Hematopoietic multipotent progenitor cell treated with erythropoietin and hydrocortisone succinate and interleukin-3 and kit ligand, for 6 days (in vitro differentiated cells): ENCODE data around the gene MBD2.
A peak's percentile ranks its signal among the peaks of the same experiment; 100 is the strongest.
"Not testable (repeated sequence)": the region's sequence is repeated elsewhere in the genome, so short reads cannot be mapped to it uniquely, and the experiment has no call there.

Source experiments
- DNase-seq: peaks from one replicate; pipeline ENCODE4 v3.0.0-alpha.2; 2015

MBD2 gene

GRCh38 chr18:54235871-54236270 is 11.4 kb upstream of the MBD2 start:
- DNase-seq = no peak

GRCh38 chr18:54233747-54234146 is 9.3 kb upstream of the MBD2 start:
- no peak for DNase-seq

GRCh38 chr18:54233228-54233625 is 8.8 kb upstream of the MBD2 start:
- no peak for DNase-seq

DNA sequence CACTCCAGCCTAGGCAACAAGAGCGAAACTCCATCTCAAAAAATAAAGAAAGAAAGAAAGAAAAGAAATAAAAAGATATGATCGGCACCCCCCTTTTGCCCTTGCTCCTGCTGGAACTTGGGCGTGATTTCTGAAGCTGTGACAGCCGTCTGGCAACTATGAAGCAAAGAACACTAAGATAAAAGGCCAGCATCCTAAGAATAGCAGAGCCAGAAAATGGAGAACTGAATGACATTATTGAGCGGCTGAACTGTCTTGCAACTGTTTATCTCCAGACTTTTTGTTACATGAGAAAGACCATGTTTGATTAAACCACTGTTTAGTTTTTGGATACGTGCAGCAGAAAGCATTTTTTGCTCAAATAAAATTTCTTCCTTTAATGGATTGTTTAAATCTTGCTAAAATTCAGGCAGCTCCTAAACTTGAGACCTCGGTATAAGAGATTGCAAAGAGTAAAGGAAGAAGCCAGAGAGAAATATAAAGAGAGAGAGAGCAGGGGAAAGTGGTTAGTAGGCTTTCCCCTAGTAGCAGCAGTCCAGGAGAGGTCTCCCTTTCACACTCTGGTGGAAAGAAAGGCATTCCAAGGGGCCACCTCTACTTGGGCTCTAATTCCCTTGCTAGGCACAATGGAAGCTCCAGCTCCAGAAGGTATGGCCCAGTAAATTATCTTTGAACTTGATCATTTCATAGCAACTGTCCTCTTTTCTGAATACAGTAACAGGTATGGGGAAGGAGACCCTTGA is 8.2 kb upstream of the MBD2 start:
- no peak for DNase-seq

DNA sequence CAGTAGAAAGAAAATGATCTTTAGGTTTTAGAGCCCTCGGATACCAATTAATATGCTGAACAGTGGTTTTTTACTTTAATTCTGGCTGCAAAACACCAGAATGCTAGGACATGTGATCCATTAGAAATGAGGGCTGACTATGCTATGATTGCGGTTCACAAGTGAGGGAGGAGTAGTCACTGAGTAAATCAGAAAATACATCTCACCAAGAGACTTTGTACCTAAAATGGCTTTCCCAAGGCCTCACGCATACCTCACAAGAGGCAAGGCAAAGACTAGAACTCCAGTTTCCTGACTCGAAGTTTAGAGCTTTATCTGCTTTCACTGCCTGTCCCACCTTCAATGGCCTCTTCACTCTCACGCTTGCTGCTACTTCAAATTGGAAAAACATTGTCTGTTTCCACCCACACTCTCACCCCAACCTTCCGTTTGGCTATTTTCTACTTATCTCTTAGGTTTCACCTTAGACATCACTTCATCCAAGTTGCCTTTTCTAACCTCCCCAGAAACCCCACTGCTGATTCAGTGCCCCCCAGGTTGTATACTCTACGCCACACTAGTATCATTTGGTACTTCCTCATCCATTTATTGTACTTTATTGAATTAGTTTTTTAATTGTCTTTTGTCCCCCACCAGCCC is 5.1 kb upstream of the MBD2 start:
- no peak for DNase-seq

GRCh38 chr18:54228364-54228763 is 3.9 kb upstream of the MBD2 start:
- no peak for DNase-seq

- peak; percentile 77 for DNase-seq
Measured at GRCh38 chr18:54223568-54224241, 764 bp downstream of the MBD2 start.

GRCh38 chr18:54222922-54223567 is 1.4 kb downstream of the MBD2 start:
- DNase-seq = peak; percentile 42

DNA sequence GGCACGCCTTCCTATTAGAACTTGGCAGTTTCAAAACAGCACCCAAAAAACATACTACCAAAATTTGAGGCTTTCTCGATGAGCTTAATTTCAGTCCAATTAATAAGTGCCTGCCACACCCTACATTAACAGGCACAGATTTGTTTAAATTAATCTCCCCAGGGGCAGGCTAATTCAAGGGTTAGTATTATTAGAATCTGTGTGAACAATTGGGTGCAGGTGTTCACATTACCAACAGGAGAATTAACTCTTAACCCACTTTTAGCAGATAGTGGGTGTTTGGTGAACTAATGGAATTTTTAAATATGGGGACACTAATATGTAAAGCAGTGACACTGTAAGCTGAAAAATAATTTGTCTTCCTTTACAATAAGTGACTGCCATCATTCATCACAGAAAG is 4.1 kb downstream of the MBD2 start:
- no peak for DNase-seq

GRCh38 chr18:54218803-54219202 is 5.7 kb downstream of the MBD2 start:
- DNase-seq = not testable (repeated sequence)

- peak; percentile 46 for DNase-seq
Measured at GRCh38 chr18:54218299-54218698, 6.2 kb downstream of the MBD2 start.

GRCh38 chr18:54217624-54218023 is 6.8 kb downstream of the MBD2 start:
- DNase-seq = no peak

DNA sequence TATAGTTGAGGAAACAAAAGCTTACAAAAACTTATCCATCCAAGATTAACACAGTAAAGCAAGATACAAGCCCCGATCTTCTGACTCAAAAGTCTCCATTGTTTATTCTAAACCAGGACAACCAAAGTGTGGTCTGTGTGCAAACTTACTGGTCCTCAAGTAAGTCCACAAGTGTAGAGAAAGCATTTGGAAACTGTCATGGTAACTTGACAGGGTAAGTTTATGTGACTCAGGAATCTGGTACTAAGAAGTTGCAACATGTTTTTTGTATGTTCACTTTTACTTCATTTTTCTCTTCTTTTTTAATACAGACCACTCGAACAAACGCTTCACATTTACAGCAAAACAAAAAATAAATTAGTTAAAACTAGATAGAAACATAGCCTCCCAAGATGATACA is 9.4 kb downstream of the MBD2 start:
- no peak for DNase-seq

DNA sequence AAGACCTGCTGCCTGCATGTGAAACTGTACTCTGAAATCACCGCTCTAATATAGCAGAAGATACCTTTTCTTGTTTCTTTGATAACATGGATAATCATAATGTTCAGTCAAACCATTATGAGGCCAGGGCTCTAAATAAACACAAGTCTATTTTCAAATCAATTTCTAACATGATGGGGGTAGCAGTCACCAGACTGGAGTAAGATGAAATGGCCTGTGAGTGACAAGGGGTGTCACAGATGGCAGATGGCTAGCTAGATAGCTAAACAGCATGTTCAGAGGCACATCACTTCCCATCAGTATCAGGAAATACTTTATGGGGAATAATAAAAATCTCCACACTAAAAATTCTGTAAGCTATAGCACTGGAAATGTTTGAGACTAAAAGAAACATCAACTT is 14.0 kb downstream of the MBD2 start:
- DNase-seq = peak; percentile 32

DNA sequence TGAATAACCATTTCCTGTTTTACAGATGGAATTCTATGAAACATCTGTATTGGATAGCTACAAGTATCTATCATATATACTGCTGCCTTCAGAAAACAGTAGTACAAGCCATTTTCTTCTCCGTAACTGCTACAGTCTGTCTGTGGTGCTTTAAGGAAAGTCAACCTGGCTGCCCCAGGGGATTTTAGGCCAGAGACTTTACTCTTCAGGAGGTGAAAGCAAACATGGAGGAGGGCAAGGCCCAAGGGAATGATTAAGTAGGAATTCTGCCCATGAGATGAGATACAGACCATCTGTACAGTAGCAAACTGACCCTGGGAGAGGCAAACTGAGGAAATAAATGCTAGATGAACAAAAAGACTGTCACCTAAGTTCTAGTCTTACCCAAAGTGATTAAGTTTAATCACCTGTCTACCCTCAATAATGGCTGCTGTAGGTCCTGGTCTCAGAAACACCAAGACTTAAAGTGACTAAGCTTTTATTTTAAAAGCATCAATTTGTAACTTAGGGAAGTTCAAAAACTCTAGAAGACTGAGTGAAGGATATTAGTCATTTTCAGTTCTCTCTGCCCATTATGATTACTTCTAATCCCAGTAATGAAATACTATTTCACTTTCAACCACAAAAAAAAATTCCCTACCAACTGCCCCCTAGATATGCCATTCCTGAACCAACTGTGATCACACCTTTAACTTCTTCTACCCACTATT is 14.8 kb downstream of the MBD2 start:
- no peak for DNase-seq

GRCh38 chr18:54206447-54206846 is 18.0 kb downstream of the MBD2 start:
- peak; percentile 51 for DNase-seq

DNA sequence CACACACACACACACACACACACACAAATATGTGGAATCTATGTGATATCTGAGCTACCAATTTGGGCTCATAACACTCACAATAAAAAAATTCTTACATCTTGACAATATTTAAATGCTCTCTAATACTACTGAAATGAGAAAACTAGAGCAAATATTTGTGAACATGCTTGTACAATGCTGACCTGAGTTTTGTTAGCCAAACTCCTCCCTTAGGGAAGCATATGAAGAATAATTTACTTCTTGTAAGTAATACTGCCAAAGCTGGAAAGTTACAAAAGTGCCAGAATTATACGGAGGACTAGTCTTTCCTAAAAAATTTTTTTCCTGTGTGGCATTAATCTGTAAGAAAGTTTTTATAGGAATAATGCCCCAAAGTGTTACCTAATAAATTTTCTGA is 18.5 kb downstream of the MBD2 start:
- no peak for DNase-seq

- not testable (repeated sequence) for DNase-seq
Measured at GRCh38 chr18:54205448-54205847, 19.0 kb downstream of the MBD2 start.

DNA sequence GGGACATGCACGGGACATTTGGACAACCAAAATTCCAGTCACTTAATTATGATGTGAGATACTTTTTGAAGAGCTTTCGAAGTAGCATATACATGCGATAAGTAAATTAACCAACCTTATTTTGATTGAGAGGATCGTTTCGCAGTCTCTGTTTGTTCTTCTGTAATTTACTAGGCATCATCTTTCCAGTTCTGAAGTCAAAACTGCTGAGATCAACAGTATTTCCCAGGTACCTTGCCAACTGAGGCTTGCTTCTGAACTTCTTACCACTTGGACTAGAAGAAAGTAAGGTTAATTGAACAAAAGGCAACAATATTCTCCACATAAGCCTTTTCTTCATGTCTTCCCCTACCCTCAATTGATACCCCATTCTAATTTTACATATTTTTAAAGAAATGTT is 19.6 kb downstream of the MBD2 start:
- no peak for DNase-seq

GRCh38 chr18:54203914-54204313 is 20.6 kb downstream of the MBD2 start:
- DNase-seq = no peak

DNA sequence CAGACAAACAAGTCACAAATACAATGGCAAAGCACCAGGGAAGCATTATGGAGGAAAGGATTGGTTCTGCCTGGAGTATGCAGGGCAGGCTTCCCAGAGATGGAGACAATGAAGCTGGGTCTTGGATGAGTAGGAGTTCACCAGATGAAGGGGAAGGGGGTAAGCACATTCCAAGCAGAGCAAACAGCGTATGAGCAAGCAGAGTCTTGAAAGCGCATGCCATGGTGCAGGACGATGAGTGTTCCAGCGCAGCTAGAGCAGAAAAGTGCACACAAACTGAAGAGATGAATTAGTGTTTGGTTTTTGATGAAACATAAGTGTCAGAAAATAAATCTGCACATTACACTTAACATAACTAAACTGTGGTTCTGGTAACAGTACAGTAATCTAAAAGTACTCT is 21.6 kb downstream of the MBD2 start:
- DNase-seq = no peak

DNA sequence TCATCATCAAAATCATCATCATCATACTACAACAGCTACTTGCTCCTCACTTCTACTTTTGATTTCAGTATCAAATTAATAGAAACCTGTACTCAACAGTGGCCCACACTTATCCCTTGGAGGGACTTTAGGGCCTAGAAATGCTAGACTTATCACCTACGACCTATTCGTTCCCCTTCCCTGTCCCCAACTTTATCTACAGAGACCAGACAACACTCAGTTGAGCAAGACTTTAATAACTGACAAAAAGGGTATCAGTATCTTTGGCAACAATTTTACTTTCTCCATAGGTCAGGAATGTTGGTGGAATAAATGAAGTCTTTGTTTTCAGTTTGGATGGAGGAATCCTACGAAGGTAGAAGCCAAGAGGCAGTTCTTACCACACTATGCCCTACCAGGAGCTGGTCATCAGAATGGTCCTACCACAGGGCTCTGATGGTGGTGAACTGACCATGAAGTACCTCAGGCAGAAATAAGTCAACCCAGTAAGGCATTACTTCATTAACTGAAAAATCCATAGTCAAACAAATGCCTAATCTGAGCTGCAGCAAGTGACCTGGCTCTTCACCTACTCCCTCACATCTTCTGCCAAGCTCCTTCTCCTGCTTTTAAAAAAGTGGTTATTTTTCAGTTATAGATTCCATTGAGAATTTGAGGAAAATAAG is 26.6 kb downstream of the MBD2 start:
- DNase-seq = peak; percentile 63
